ENCODE results near the gene ODAPH.
"Not testable (repeated sequence)": the region's sequence is repeated elsewhere in the genome, so short reads cannot be mapped to it uniquely, and the experiment has no call there.

ODAPH gene

DNA sequence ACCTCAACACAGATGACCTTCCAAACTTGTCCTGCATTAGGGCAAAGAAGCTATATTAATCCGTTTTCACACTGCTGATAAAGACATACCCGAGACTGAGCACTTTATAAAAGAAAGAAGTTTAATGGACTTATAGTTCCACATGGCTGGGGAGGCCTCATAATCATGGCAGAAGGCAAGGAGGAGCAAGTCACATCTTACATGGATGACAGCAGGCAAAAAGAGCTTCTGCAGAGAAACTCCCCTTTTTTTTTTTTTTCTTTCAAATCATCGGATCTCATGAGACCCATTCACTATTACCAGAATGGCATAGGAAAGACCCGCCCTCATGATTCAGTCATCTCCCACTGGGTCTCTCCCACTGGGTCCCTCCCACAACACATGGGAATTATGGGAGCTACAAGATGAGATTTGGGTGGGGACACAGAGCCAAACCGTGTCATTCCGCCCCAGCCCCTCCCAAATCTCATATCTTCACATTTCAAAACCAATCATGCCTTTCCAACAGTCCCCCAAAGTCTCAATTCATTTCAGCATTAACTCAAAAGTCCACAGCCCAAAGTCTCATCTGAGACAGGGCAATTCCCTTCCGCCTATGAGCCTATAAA, 24.2 kb upstream of the ODAPH start:
- H3K27me3 Mint-ChIP-seq, DNase-seq: not testable (repeated sequence)

DNA sequence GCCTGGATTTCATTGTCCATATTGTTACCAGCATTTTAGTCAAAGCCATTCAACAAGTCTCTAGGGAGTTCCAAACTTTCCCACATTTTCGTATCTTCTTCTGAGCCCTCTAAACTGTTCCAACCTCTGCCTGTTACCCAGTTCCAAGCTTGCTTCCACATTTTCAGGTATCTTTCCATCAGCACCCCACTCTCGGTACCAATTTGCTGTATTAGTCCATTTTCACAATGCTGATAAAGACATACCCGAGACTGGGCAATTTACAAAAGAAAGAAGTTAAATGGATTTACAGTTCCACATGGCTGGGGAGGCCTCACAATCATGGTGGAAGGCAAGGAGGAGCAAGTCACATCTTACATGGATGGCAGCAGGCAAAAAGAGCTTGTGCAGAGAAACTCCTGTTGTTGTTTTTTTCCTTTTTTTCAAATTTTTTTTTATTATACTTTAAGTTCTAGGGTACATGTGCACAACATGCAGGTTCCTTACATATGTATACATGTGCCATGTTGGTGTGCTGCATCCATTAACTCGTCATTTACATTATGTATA, 22.5 kb upstream of the ODAPH start:
- H3K4me1 Mint-ChIP-seq, H3K27me3 Mint-ChIP-seq, H3K27ac Mint-ChIP-seq, ATAC-seq, H3K4me3 Mint-ChIP-seq, DNase-seq: not testable (repeated sequence)
- peaks cover 20 to 38% of the 10 kb centered on the region in 2 donors for H3K9me3 Mint-ChIP-seq

More for the DNA sequence above, 24.2 kb upstream of the ODAPH start:
- not testable (repeated sequence) for H3K4me1 Mint-ChIP-seq, ATAC-seq, H3K4me3 Mint-ChIP-seq
- H3K27ac Mint-ChIP-seq = peak overlapping the region in 1 of 2 donors; percentile 73
- H3K9me3 Mint-ChIP-seq = peaks cover 20 to 38% of the 10 kb centered on the region in 2 donors

DNA sequence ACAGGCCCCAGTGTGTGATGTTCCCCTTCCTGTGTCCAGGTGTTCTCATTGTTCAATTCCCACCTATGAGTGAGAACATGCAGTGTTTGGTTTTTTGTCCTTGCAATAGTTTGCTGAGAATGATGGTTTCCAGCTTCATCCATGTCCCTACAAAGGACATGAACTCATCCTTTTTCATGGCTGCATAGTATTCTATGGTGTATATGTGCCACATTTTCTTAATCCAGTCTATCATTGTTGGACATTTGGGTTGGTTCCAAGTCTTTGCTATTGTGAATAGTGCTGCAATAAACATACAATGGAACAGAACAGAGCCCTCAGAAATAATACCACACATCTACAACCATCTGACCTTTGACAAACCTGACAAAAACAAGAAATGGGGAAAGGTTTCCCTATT, 21.9 kb upstream of the ODAPH start:
- not testable (repeated sequence) for H3K27me3 Mint-ChIP-seq, ATAC-seq, DNase-seq, H3K4me3 Mint-ChIP-seq, H3K27ac Mint-ChIP-seq, H3K4me1 Mint-ChIP-seq
- peaks cover 20 to 38% of the 10 kb centered on the region in 2 donors for H3K9me3 Mint-ChIP-seq

DNA sequence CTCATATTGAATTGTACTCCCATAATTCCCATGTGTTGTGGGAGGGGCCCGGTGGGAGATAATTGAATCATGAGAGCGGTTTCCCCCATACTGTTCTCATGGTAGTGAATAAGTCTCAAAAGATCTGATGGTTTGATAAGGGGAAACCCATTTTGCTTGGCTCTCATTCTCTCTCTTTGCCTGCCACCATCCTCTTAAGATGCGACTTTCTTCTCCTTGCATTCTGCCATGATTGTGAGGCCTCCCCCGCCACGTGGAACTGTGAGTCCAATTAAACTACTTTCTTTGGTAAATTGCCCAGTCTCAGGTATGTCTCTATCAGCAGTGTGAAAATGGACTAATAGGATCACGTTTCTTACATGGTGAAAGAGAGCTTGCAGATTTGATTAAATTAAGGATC, 18.6 kb upstream of the ODAPH start:
- DNase-seq, ATAC-seq: not testable (repeated sequence)

DNA sequence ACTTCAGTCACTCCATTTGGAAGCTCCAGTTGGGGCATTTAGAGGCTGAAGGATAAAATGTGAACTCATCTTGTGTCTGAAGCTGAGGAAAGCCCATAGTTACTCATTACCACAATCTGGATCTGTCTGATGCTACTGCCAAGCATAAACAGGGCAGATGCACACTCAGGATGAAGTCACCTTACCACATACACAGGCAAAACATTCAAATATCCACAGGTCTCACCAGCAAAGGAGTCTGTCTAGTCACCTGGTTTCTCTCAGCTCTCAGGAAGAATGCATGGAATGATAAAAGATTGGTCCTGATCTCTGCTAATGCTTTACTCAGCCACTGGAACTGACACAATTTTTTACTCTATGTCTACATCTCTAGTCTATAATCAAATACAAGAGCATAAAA, 13.0 kb upstream of the ODAPH start:
- Mint-ChIP-seq H3K4me1 (no peaks in the 10 kb centered on the region), H3K27me3 (no peaks in the 10 kb centered on the region), H3K9me3 (no peaks in the 10 kb centered on the region), H3K27ac (no peak overlapping the region), H3K4me3 (no peak overlapping the region)
- no peak for DNase-seq
- ATAC-seq = no peak

More for the DNA sequence above, 18.6 kb upstream of the ODAPH start:
- H3K4me3 Mint-ChIP-seq, H3K27me3 Mint-ChIP-seq, H3K4me1 Mint-ChIP-seq, H3K27ac Mint-ChIP-seq: not testable (repeated sequence)
- H3K9me3 Mint-ChIP-seq = peaks cover 7 to 18% of the 10 kb centered on the region in 2 donors

DNA sequence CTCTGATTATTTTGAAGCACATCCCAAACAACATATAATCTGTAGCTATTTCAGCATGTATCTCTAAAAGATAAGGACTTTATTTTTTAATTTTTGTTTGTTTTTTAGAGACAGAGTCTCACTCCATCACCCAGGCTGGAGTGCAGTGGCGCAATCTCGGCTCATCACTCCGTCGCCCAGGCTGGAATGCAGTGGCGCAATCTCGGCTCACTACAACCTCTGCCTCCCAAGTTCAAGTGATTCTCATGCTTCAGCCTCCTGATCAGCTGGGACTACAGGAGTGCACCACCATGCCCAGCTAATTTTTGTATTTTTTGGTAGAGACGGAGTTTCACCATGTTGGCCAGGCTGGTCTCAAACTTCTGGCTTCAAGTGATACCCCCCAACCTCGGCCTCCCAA, 11.6 kb upstream of the ODAPH start:
- ATAC-seq, H3K9me3 Mint-ChIP-seq, DNase-seq, H3K4me1 Mint-ChIP-seq, H3K27ac Mint-ChIP-seq, H3K4me3 Mint-ChIP-seq, H3K27me3 Mint-ChIP-seq: not testable (repeated sequence)

DNA sequence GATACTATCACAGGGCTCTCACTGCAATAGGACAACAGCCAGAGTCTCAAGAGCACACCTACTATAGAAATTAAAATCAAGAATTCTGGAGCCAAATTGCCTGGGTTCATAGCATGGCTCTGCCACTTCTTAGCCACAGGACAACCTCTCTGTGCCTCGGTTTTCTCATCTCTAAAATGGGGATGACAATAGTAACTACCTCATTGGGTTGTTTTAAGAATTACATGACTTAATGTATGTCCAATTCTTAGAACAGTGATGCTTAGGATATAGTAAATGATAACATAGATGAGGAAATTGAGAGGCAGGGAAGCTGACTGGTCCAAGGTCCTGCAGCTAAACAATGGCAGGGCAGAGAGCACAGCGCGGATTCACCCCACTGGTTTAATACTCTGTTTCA, 11.0 kb upstream of the ODAPH start:
- H3K27ac Mint-ChIP-seq = peak overlapping the region in 1 of 2 donors; percentile 79
- H3K4me1 Mint-ChIP-seq = no peaks in the 10 kb centered on the region
- H3K4me3 Mint-ChIP-seq = no peak overlapping the region
- H3K27me3 Mint-ChIP-seq = no peaks in the 10 kb centered on the region
- DNase-seq = no peak
- ATAC-seq = no peak
- H3K9me3 Mint-ChIP-seq = no peaks in the 10 kb centered on the region

DNA sequence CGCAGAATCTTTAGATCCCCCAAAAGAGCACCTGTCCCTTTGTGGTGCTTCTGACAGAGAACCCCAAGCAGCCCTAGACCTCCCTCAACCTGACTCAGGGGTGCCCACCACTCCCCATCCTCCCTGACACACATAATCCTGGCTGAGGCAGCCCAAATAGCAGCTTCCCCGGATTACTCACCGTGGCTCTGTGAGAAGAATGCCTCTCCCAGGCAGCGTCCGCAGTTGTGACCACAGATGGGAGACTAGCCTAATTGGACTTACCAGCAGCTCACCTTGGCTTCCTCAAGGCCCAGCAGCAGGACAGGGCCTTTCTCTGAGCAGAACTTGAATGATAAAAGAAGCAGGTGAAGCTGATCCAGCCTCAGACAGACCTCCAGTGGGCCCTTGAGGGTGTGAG, 10.3 kb upstream of the ODAPH start:
- DNase-seq (no peak), ATAC-seq (no peak)
- no peak overlapping the region for H3K27ac Mint-ChIP-seq
- no peaks in the 10 kb centered on the region for H3K9me3 Mint-ChIP-seq
- no peaks in the 10 kb centered on the region for H3K4me1 Mint-ChIP-seq
- no peaks in the 10 kb centered on the region for H3K27me3 Mint-ChIP-seq
- H3K4me3 Mint-ChIP-seq = no peak overlapping the region

DNA sequence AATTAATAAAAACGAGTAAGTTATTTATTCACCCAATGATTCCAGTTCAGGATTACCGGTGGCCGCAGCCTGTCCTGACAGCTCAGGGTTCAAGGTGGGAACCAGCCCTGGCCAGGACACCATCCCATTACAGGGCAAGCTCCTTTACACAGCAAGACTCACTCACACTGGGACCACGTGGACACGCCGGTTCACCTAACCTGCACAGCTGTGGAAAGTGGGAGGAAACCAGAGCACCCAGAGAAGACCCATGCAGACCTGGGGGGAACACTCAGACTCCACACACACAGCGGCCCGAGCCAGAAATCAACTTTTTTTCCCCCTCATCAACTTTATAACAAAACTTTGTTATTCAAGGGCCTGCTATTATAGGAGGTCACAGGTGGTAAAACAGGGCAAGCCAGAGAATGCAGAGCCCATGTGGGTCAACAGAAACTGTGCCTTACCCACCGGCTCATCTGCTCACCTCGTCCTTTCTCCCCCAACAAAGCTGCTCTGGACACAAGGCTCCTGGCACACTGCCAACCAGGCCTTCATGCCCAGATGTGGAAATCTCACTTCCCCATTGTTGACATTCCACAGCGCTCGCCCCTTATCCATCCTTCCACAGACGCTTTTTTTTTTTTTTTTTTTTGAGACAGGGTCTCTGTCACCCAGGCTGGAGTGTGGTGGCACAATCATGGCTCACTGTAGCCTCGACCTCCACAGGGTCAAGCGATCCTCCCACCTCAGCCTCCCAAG, 8.0 kb upstream of the ODAPH start:
- ATAC-seq (no peak), DNase-seq (no peak)
- Mint-ChIP-seq H3K27ac (no peak overlapping the region), H3K4me3 (no peak overlapping the region), H3K9me3 (no peaks in the 10 kb centered on the region), H3K4me1 (no peaks in the 10 kb centered on the region), H3K27me3 (no peaks in the 10 kb centered on the region)

DNA sequence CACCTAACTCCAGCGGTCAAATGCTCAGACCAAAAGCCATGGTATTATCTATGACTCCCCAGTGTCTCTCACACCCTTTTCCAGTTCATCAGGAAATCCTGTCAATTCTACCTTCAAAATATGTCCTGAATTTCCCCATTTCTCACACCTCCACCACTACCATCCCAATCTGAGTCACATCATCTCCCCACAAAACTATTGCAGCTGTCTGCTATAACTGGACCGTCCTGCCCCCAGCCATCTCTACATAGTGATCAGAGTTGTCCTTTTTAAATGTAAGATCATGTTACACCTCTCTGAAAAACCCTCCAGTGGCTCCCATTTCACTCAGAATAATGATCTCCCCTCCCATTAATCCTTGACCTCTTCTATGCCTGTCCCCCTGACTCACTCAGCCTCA, 6.8 kb upstream of the ODAPH start:
- Mint-ChIP-seq H3K27me3 (no peaks in the 10 kb centered on the region), H3K4me3 (no peak overlapping the region), H3K9me3 (no peaks in the 10 kb centered on the region), H3K4me1 (no peaks in the 10 kb centered on the region), H3K27ac (no peak overlapping the region)
- ATAC-seq (peak; percentile 54), DNase-seq (no peak)

DNA sequence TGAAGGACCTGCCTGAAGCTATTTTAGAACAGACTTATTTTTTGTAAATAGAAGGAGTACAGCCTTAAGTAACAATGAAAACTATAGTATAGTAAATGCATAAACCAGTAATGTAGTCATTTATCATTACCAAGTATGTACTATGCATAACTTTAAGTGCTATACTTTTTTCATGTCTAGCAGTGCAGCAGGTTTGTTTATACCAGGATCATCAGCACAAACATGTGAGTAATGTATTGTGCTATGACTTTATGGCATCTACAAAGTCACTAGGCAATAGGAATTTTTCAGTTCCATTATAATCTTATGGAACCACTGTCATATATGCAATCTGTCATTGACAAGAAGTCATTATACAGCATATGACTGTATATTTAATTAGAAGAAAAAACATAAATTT, 3.4 kb upstream of the ODAPH start:
- H3K27ac Mint-ChIP-seq = no peak overlapping the region
- ATAC-seq (no peak), DNase-seq (no peak)
- peaks cover 3% of the 10 kb centered on the region for H3K27me3 Mint-ChIP-seq
- H3K4me1 Mint-ChIP-seq = no peaks in the 10 kb centered on the region
- no peak overlapping the region for H3K4me3 Mint-ChIP-seq
- no peaks in the 10 kb centered on the region for H3K9me3 Mint-ChIP-seq

DNA sequence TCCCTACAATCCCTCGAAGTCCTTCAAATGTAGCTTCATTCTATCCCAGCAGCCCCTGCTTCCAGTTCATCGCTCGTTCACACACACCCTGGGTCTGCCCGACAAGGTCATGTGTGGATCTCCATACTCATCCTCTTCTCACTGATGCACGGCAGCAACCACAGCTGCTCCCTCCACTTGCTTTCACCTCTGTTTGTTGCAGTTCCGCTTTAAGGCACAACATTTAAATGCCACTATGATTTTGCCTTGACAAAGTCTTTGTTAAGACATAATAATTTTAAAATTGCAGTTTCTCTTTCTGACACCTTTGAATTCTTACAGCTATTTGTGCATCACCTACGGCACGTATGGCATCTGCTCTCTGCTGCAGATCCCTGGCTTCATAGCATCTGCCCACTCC, 1.8 kb downstream of the ODAPH start:
- Mint-ChIP-seq H3K4me3 (no peak overlapping the region), H3K27ac (no peak overlapping the region), H3K4me1 (no peaks in the 10 kb centered on the region), H3K9me3 (no peaks in the 10 kb centered on the region), H3K27me3 (peaks cover 11% of the 10 kb centered on the region)
- no peak for ATAC-seq
- no peak for DNase-seq

DNA sequence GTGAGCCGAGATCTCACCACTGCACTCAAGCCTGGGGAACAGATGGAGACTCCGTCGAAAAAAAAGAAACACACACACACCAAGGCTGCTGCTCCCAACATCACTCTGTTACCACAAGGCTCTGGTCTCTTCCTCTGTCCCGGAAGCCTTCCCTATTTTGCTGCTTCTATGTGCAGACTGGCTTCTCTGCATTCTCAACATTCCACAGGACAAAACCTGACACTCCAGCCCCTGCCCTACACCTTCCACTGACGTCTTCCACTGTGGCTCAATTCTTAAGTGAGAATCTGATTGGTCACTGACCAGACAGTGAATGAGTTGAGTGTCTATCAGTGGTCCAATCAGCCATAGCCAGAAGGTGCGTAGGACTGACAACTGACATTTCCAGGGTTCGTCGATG, 5.9 kb downstream of the ODAPH start:
- Mint-ChIP-seq H3K27ac (no peak overlapping the region), H3K4me3 (no peak overlapping the region), H3K27me3 (peaks cover 11% of the 10 kb centered on the region), H3K9me3 (no peaks in the 10 kb centered on the region), H3K4me1 (no peaks in the 10 kb centered on the region)
- no peak for ATAC-seq
- no peak for DNase-seq

DNA sequence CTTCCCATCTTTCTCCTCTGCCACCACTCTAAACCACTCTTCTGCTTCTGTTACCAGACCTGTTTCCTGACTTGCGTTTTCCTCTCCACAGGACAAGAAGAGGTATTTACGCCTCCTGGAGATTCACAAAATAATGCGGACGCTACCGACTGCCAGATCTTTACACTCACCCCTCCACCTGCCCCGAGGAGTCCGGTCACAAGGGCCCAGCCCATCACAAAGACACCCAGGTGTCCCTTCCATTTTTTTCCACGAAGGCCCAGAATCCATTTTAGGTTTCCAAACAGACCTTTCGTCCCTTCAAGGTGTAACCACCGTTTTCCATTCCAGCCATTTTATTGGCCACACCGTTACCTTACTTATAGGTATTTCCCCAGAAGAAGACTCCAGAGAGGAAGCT, 8.2 kb downstream of the ODAPH start:
- H3K27ac Mint-ChIP-seq = no peak overlapping the region
- no peaks in the 10 kb centered on the region for H3K4me1 Mint-ChIP-seq
- no peaks in the 10 kb centered on the region for H3K9me3 Mint-ChIP-seq
- no peak for DNase-seq
- H3K27me3 Mint-ChIP-seq = no peaks in the 10 kb centered on the region
- no peak for ATAC-seq
- H3K4me3 Mint-ChIP-seq = no peak overlapping the region

DNA sequence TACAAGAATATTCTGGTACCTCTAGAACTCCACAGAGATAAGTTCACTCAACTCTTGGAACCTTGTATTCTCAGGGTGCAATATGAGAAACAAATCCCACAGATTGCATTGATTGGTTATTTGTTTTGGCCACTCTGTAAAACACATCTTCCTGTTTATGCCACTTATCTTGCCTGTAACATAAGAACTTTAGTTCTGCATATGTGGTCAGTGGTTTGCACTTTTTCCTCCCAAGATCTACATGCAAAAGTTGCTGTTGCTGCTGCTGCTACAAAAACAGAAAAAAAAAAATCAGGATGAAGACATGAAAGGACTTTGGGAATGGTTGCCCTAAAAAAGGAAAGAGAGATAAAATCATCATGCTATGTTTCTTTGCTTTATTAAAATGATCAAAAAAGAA, 9.6 kb downstream of the ODAPH start:
- Mint-ChIP-seq H3K4me1 (no peaks in the 10 kb centered on the region), H3K9me3 (no peaks in the 10 kb centered on the region), H3K27me3 (no peaks in the 10 kb centered on the region), H3K27ac (no peak overlapping the region), H3K4me3 (no peak overlapping the region)
- ATAC-seq (no peak), DNase-seq (no peak)

DNA sequence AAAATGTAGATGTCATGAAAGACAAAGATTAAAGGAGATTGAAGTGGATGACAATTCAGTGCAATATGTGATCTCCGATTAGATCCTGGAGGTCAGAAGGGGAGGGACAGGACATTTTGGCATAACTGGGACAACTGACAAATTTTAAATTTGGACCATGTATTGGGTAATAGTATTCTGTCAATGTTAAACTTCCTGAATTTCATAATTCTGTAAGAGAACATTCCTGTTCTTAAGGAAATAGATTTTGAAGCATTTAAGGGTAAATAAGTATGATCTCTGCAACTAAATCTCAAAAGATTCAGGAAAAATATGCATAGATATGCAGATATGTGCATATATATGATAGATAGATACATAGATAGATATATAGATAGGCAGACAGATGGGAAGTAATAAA, 11.0 kb downstream of the ODAPH start:
- Mint-ChIP-seq H3K27me3 (no peaks in the 10 kb centered on the region), H3K27ac (no peak overlapping the region), H3K4me3 (no peak overlapping the region), H3K9me3 (no peaks in the 10 kb centered on the region), H3K4me1 (no peaks in the 10 kb centered on the region)
- no peak for DNase-seq
- ATAC-seq = no peak

All from stimulated activated naive CD8-positive, alpha-beta T cell treated with anti-CD3 and anti-CD28 coated beads, Interleukin-15, amount 100 ng/mL, for 72 hours (primary cell).